NCI-H510A (cell line): Measurements from ENCODE around the gene ARHGAP32.
"Not testable (repeated sequence)": the region's sequence is repeated elsewhere in the genome, so short reads cannot be mapped to it uniquely, and the experiment has no call there.

ENCODE experiments used
- DNase-seq: peaks from one replicate; lab custom pipeline; 2025; lab: John Stamatoyannopoulos, UW

Gene ARHGAP32

DNA sequence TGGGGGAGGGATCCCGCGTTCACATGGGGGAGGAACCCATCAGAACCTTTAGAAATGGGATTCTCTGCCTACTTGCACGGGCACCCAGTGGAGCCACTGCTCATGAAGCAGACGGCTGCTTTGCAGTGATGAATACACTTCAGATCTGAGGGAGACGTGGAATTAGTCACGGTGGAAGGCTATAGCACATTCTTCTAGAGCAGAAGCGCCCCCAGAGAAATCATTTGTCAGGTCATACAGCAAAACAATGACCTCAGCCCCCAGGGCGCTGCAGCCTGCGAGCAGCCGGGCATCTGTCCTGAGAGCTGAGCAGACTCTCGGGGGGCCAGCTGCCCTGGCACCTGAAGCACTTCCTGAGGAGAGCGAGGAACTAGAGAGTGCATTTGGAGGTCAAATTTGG lies 262.1 kb downstream of the ARHGAP32 start:
- DNase-seq: no peak

DNA sequence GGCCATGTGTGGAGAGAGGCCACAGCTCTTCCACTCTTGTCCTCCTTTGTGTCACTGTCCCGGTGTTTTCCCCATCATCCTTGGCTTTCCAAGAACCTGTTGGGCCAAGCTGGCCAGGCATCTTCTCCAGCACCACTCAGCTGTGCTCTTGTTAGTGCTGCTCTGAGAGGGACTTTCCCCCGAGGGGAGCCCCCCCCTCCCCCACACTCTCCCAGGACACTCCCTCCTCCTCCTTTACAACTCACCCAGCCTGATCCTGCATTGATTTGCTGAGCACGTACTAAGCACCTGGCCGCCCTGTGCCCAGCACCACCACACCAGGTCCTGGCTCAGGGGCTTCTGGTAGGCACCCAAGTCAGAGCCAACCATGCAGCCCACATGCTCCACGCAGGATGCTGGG lies 262.7 kb downstream of the ARHGAP32 start:
- no peak for DNase-seq

DNA sequence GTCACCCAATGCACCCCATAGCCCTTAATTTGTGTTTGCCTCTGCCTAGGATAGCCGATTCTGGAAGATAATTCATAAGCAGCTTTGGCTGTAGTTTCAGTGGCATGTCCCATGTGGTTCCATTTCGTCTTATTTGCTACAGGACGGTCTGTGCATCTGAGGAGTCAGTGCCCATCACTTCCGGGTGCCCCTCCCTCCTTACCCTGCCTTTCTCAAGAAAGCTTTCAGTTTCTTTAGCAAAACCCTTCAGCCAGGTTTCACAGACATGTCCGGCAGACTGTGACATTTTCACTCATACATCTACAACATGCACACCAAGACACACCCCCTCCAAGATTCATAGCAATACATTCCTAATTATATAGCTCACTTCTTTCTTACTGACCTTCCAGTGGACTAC lies 263.7 kb downstream of the ARHGAP32 start:
- no peak for DNase-seq

DNA sequence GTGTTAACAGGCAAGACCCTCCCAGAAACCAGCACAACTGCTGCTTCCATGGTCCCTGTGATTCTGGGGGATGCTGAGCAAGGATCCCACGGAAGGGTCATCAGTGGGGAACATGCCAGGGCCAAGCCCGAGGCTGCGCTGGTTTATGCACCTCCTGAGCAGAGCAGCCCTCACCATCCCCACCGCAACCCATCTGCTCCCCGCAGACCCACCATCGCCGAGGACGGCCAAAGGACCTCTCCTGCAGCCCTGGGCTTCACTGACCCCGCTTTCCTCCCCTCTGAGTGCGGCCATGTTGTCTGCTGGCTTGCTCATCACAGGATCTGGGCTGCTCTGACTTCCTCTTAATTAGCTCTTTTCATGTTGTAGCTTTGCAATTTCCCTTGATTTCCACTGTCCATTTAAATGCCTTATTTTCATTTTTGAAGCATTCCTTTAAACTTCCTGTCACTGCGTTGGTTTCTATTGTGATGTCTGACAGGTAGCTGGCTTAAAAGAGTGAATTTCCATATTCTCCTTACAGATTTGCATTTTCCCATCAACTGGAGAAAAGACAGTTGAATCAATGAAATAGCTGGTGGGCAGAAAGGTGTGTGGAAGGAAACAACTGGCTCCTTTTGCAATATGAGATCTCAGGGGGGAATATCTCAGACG lies 264.3 kb downstream of the ARHGAP32 start:
- no peak for DNase-seq

DNA sequence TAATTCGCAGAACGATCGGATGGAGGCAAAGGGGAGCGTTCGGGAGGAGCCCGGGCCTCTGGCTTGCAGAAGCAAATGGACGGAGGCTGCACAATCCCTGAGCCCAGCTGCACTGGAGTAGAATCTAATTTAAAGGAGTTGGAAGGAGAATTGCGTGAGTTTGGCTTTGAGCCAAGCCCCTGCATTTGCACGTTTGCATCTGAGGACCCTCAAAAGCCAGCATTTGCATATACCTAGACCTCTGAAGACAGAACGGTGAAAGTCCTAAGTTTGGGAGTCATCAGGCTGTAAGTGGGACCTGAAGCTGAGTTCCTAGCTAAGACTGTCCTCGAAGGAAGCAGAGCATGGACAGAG lies 265.0 kb downstream of the ARHGAP32 start:
- no peak for DNase-seq

DNA sequence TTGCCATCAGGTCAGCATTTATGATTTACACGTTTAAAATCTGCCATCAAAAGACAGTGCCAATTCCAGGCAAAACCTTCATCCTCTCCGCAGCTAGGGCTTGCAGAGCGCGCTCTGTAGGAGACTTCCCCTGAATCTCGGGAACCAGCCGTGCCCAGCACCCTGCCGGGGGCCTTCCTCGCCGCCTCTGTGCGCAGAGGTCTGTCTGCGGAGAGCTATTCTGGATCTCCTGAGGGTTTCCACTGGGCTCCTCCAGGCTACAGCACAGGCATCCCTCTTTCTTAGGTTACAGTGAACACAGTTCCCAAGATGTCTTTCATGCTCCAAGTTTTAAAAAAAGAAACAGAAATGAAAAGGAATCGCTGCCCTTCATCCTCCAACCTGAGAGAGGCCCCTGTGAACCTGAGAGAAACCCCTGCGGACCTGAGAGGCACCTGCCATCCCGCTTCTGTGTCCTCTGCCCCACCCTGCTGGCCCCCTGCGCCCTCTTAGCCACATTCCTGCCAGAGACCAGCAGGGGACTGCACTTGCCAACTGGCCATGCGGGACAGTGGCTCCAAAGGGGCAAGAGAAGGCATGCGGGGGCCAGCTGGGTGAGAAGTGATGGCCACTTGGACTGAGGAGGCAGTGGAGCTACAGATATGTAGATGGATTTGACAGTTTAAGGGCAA lies 265.6 kb downstream of the ARHGAP32 start:
- no peak for DNase-seq

DNA sequence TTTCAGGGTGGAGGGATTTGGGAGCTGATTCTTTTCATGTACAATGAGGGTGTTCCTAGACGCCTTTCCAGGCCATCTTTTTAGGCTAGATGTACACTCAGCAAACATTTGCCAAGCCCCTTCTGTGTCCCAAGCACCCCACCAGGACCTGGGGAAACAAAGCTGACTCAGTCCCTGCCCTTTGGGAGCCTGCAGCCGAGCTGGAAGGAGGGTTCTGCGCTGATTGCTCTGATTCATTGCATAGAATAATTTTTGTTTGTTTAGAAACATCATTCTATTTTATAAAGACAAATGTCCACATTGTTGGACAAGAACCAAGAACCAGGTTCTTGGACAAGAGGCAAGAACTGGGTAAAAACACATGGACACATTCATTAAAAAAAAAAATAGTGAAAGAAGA lies 266.1 kb downstream of the ARHGAP32 start:
- DNase-seq: no peak

DNA sequence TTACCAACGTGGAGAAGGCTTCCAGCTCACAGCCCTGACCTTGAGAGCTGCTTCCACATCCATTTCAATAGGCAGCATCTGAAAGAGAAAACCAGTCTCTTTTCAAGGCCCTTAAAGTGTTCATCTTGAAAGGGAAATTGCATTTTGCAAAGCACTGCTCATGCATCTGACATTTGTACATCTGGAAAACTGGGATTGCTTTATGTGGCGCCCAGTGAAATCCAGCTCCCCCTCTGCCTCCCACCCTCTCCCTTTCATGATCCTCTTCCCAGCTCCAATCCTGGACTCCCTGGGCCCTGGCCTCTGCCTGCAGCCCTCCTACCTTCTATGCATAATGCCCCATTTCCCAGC lies 266.9 kb downstream of the ARHGAP32 start:
- DNase-seq: no peak

DNA sequence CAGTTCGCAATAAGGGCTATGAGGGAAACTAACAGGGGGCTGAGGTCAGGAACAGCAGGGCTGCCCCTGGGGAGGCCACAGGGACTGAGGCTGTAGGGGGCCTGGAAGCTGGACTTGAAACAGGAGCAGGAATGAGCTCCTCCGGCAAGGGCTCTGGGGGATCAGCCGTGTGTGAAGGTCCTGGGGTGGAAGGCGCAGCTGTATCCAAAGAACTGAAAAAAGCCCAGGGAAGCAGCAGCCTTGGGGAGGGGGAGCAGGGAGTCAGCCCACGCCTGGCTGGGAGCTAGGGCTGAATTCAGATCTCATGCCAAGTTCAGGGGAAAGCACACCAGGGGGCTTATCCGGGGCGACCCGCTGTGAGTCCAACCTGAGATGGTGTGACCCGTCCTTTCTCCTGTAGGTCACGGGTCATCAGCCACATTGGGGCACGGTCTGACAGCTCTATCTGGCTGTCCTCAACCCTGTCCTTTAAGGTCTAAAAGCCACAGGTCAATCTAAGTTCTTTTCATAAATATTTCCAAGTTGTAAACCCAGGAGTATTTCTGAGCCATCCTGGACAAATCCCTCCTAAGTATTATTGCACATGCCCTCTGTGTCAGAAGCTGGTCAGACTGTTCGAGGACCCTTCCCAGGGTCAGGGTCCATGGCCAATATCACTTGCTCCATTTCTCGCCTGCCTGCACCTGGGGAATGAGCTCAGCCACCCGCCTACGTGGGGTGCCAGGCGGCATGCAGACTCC lies 267.4 kb downstream of the ARHGAP32 start:
- DNase-seq: no peak

DNA sequence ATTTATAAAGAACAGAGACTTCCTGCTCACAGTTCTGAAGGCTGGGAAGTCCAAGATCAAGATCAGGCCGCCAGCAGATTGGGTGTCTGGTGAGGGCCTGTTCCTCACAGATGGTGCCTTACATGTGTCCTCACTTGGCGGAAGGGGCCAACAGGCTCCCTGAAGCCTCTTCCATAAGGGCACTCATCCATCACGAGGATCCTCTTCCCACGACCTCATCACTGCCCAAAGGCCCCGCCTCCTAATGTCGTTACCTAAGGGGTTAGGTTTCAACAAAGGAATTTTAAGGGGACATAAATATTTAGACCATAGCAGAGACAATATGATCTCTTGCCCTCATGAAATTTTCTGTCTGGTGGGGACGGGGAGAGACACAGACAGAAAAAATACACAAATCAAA lies 268.0 kb downstream of the ARHGAP32 start:
- DNase-seq: no peak

DNA sequence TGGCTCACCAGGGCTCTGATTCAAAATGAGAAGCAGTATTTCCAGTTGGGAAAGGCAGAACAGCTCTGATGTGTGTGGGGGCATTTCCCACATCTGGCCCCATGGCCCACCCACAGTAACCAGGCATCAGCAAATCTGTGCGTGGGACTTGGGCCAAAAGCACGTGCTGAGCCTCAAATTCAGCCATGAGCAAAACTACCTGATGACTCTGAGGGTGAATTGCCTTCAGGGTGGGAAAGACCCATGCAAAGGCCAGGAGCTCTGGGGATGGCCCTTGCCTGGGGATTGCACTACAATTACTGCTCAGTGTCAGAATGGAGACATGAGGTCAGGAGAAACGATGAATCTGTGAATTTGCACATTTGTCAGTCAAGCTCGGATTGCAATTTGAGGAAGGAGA lies 270.3 kb downstream of the ARHGAP32 start:
- DNase-seq: no peak

DNA sequence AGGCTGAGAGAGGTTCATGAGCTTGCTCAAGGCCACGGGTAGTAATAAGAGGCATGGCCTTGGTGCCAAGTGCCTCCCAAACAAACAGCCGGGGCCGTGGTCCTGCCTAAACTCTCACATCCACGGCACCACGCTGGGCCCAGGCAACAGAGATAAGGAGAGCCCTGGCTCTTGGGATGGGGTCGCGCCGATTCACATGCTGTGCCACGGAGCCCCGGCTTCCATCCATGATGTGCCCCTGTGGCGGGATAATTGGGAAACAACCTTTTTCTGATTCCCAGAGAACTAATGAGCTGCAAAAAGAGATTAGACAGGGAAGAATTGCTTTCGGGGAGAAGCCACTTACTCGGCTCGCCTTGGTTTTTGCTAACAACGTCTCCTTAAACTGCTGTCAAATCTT lies 271.5 kb downstream of the ARHGAP32 start:
- DNase-seq: no peak

DNA sequence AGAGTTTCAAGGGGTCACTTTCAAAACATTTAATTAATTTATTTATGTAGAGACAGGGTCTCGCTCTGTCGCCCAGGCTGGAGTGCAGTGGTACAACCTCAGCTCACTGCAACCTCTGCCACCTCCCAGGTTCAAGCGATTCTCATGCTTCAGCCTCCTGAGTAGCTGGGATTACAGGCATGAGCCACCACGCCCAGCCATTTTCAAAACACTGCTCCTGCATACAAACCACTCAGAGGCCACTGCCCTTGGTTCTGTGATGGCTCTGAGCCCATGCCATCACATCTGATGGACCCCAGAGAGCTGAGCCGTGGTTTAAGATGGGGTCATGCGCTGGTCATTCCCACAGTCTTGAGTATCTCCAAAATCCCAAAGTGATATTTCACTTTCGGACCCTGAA lies 272.5 kb downstream of the ARHGAP32 start:
- not testable (repeated sequence) for DNase-seq

DNA sequence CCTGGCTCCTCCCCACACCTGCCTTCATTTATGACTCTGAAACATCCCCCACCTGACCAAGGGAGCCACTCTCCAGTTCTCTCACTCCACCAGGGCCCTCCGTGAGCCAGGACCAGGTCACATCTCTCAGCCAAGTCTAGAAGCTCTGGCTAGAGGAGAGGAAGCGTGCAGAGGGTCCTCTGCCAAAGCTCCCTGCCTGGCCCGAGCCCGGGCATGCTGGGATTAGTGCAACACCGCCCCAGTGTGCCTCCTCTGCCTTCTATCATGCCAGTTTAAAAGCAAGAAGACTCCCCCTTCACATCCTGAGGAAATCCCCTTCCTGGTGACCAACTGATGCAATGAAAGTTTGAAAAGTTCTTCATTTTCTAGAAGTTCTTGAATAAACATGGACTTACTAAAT lies 272.9 kb downstream of the ARHGAP32 start:
- no peak for DNase-seq

DNA sequence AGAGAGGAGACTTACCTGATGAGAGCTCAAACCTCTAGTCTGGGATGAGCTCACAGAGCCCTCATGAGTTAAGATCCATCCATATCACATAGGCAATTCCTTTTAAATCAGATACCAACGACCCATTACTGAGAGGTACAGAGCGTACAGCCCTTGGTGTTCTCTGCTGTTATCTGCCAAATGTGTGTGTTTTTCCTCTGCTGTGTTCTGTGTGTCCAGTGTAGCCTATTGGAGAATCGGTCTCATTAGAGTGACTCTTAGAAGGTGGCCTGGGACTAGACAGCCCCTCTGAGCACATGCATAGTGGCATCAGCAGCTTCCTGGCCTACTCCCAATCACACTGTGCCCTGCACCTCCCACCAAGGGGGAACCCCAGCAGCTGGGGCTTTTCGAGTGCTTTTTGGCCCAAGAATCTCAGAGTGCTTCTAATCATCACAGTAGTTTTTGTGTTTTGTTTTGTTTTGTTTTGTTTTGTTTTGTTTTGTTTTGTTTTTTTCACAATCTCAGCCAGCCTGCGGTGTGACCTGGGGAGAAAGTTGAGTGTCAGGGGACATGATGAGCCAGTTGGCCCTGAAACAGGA lies 274.9 kb downstream of the ARHGAP32 start:
- no peak for DNase-seq

DNA sequence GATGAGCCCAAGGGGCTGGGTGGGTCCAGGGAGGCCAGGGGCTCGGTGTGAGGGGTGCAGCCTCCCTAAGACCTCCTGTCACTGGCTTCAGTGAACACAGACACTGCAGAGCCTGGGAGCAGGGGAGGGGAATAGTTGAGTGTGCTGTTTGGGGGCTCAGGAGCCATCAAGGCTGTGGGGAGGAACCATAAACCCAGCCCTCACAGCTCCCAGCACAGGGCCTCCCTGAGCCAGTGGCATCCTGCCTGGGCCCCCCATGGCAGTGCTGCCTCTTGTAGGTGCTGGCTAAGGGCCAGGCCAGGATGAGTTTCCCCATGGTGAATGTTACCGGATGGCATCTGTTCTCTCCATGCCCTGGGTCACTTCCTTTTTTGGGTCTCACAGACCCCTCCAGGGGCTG lies 275.4 kb downstream of the ARHGAP32 start:
- no peak for DNase-seq

DNA sequence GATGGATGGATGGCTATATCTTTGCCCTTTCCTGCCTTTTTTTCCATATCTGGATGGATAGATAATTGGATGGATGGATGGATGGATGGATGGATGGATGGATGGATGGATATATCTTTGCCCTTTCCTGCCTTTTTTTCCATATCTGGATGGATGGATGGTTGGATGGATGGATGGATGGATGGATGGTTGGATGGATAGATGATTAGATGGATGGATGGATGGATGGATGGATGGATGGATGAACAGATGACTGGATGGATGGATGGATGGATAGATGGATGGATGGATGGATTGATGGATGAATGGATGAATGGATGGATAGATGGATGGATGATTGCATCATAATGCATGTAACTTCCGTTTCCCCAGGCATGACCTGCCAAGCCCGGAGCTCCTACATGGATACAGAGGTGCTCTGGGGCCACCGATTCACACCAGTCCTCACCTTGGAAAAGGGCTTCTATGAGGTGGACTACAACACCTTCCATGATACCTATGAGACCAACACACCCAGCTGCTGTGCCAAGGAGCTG lies 276.0 kb downstream of the ARHGAP32 start:
- DNase-seq: no peak

DNA sequence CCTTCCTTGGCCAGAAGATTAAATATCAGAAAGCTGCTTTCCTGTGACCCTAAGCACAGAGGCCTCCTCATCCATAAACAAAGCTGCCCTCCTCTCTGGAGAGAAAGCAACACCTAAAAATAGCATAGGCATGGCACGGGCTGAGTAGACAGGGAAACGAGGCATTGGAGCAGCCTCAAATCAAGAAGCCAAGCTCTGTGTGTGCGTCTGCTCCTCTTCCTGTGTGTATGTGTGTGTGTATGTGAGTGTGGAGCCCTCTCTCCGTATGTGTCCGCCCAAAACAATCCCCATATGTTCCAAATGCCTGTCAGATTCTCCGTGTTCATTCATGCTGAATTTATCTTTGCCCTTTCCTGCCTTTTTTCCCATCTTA lies 277.0 kb downstream of the ARHGAP32 start:
- DNase-seq: no peak
